DMS153 treated with DMSO at 0.1 percent for 48 hours (cell line): ENCODE data around the gene RALGPS2.
"Not testable (repeated sequence)": the region's sequence is repeated elsewhere in the genome, so short reads cannot be mapped to it uniquely, and the experiment has no call there.

Experiments used
- DNase-seq: peaks from one replicate; lab custom pipeline; 2025; ENCODE audit not compliant: unreplicated experiment; lab: John Stamatoyannopoulos, UW

RALGPS2 gene

DNA sequence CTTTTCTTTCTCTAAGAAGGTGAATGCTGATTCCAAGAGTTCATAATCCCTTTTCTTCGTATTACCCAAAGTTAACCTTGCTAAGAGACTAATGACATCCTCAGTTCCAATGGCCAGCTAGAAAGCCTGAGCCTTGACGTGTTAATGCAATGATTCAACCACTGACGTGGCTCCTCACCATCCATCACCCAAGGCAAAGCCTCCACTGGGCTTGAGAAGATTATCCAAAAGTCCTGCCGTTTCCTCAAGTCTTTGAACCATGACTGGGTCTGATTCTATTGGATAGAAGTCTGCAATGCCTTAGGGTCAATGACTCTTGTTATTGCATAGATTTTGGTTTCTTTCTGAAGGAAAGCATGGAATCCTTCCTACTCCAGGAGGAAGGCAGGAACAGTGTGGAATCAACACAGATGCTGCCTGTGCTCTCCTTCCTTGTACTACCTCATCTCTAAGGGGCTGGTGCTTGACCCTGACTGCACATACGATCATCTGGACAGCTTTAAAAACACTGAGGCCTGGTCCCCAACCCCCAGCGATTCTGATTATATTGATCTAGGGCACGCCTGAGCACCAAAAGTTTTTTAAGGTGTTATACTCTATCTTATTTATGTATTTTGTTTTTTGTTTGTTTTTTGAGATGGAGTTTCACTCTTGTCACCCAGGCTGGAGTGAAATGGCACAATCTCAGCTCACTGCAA is 215.2 kb downstream of the RALGPS2 start:
- no peak for DNase-seq

DNA sequence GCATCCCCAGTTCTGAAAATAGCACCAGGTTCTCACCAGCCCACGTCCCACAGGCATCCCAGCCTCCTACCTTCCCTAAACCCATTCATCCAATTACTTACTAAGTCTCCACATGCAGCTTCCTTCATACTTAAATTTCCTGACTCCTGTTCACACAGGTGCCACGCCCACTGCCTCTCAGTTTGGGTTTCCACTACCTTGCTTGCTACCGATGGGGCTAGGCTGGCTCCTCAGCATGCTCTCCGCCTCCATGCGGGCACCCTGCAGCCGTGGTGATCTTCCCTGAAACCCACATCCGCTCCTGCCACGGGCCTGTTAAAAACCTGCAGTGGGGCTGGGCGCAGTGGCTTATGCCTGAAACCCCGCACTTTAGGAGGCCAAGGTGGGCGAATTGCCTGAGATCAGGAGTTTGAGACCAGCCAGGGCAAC is 216.2 kb downstream of the RALGPS2 start:
- DNase-seq: no peak

DNA sequence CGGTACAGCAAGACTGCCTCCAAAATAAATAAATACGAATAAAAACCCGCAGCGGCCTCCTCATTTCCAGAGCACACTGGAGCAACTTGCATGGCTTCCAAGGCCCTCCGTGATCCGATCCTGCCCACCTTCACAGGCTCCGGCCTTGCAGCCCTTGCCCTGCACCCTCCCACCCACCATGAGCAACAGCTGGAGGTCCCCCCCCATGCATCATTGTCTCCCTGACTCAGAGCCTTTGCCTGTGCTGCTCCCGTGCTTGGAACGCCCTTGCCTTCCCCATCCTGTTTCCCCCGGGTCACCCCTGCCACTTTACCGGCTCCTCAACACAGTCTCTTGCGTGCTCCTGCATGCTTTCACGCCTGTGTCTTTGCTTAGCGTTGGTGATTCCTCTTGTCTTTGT is 216.8 kb downstream of the RALGPS2 start:
- DNase-seq: no peak

DNA sequence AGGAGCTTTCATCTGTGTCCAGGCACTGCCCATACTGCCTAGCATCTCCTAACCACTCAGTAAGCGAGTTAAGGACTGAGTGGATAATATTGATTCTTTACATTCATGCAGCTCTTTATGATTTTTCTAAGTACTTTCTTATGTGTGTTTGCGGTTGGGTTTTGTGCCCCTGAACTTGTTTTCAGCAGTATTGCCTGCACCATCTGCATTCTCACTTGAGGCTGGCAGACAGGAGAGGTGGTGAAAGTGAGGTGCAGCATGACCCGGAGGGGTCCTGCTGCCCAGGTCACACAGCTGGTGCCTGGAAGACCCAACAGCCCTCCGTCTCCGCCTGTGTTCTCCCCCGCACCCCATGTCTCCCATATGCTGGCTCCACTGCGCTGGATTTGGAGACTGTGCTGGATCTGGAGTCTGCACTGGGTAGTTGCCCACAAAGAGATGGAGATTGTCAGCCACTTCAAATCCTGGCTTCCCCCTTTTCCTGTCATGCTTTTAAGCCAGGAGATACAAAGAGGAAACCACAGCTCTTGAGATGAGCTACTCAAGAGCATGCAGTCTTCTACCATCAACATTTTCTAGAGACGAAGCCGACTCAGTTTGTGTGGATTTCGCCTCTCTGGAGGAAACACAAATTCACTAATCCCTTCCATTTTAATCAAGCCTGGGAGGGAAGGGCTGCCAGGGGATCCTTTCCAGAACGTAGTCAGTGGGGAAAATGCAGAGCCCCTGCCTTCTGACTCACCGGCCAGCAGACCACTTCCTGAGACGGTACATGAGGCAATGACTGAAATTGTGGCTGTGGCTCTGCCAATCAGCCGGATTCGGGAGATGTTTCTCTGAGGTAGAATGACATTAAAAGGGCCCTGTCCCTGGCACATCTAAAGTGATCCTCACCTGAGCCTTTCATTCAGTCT is 217.5 kb downstream of the RALGPS2 start:
- DNase-seq: no peak

DNA sequence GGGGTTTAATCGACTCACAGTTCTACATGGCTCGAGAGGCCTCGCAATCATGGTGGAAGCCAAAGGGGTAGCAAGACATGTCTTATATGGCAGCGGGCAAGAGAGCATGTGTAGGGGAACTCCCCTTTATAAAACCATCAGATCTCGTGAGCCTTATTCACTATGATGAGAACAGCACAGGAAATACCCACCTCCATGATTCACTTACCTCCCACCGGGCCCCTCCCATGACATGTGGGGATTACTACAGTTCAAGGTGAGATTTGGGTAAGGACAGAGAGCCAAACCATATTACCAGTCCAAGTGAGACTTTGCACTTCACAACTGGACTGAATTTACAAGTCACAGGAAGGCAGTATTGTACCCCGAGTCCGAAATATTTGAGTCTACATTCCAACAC is 219.7 kb downstream of the RALGPS2 start:
- DNase-seq: no peak

DNA sequence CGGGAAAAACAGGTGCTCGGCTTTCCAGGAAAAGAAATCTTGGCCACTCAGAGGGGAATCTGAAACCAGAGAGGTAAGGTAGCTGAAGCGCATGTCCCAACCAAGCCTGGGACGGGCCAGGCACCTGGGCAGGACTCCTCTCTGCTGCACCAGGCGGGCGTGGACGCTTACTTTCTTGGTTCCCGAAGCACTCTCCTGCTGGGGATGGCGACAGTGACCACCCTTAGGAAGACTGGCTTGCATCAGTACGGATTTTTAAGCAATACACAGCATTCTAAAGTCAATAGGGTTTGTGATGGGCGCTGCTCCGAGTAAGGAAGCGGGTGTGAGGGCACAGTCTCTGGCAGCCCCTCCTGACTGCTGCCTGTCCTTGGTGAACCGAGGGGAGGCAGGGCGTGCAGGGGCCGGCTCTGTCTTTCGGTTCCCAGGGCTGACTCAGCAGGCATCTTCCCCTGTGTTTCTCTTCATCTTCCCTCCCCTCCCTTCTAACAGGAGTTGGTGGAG is 220.8 kb downstream of the RALGPS2 start:
- no peak for DNase-seq

DNA sequence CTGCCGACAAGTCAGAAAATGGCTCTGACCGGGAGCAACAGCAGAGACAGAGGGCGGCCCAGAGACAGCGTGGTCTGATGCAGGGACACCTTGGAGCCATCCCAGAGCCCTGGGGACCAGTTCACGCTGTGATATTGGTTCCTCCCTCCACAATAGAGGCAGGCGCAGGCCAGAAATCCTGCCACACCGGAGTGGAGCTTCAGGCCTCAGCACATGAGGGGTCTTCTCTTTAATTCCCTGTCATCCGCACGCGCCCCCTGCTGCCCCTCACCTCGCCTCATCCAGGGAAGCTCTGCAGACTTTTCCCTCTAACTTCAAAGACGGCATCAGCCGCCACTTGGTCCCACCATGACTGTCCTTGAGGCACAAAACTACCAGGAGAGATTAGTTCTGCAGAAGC is 221.4 kb downstream of the RALGPS2 start:
- DNase-seq: no peak

DNA sequence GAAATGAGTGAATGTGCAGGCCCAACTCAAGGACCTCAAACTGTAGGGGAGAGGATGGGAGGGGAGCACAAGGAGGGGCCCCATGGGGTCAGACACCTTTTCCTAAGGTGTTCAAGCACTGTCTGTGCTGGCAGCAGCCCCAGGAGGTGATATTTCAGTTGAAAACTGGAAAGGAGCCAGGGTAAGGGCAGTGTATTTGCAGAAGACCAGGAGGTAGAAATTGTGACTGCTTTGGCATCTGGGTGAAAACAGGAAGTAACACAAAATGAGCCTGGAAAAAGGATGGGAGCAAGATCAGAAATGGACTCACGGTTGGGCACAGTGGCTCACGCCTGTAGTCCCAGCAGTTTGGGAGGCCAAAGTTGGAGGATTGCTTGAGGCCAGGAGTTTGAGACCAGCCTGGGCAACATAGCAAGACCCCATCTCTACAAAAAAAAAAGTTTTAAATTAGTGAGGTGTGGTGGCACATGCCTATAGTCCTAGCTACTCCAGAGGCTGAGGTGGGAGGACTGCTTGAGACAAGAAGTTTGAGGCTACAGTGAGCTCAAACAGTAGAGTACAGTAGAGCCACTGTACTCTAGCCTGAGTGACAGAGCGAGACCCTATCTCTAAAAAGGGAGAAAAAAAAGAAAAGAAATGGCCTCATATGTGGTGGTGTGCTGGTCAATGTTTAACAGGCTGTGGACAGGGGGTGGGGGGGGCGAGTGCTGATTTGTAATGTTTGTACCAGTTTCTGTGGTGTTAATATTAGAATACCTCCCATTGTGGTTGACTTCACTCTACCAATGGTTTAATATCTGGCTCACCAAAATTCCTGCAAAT is 222.0 kb downstream of the RALGPS2 start:
- DNase-seq: no peak

DNA sequence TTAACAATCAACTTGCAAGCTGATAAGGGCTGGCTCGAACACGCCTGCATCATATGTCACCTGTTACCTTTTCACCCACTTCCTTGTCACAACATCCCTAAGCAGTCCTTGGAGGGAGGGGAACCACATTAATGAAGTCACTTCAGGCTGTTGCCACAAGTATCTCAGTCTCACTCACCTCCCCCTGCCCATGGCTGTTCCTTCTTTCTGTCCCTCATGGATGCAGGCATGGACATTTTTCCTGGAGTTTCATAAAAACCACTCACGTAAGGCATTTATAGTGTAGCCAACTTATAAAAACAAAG is 222.6 kb downstream of the RALGPS2 start:
- DNase-seq: no peak

DNA sequence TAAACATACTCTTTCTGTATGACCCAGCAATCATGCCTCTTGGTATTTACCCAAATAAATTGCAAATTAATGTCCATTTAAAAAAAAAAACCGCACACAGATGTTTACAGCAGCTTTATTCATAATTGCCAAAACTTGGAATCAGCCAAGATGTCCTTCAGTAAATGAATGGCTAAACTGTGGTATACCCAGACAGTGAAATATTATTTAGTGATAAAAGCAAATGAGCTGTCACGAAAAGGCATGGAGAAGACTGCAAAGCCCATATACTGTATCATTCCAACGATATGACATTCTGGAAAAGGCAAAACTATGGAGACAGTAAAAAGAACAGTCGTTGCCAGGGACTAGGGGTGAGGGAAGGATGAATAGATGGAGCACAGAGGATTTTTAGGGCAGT is 223.6 kb downstream of the RALGPS2 start:
- no peak for DNase-seq

DNA sequence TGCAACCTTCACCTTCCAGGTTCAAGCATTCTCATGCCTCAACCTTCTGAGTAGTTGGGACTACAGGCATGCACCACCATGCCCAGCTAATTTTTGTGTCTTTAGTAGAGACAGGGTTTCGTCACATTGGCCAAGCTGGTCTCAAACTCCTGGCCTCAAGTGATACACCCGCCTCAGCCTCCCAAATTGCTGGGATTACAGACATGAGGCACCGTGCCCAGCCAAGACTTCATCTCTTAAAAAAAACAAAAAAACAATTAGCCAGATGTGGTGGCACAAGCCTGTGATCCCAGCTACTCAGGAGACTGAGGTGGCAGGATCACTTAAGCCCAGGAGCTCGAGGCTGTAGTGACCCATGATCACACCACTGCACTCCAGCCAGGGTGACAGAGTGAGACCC is 224.8 kb downstream of the RALGPS2 start:
- DNase-seq: not testable (repeated sequence)

DNA sequence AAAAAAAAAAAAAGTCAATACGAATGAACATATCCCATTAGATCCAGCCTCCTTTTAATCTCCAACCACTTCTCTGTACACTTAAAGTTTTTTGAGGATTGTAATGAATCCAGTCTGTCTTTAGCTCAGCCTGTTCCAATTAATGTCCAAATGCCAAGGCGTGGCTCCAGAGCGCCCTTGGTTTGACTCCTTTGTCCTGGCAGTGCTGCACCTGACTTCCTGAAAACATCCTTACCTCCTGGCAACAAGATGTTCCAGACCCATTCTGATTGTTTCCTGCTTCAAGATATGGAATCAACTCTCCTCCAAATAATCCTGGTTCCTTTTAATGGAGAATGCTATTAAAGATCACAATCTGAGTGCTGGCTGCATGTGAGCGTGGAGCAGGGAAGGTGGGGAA is 226.6 kb downstream of the RALGPS2 start:
- no peak for DNase-seq

DNA sequence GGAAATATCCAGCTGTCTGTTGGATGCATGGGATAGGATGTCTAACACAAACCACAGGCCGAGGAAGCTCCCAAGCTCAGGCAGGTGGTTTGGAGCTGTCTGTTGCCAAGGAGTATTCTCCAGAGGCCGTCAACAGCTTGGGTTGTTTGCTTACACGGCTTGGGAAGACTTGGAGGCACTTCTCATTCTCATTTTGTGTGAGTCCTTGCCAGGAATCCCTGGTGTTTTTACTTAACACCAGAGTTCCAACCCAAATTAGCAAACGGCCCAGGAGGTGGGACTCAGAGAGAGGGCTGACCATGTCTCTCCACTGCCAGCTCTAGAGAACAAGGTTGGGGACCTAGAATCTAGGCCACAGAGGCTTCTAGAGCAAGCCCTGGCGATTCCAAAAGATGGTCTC is 228.0 kb downstream of the RALGPS2 start:
- no peak for DNase-seq

DNA sequence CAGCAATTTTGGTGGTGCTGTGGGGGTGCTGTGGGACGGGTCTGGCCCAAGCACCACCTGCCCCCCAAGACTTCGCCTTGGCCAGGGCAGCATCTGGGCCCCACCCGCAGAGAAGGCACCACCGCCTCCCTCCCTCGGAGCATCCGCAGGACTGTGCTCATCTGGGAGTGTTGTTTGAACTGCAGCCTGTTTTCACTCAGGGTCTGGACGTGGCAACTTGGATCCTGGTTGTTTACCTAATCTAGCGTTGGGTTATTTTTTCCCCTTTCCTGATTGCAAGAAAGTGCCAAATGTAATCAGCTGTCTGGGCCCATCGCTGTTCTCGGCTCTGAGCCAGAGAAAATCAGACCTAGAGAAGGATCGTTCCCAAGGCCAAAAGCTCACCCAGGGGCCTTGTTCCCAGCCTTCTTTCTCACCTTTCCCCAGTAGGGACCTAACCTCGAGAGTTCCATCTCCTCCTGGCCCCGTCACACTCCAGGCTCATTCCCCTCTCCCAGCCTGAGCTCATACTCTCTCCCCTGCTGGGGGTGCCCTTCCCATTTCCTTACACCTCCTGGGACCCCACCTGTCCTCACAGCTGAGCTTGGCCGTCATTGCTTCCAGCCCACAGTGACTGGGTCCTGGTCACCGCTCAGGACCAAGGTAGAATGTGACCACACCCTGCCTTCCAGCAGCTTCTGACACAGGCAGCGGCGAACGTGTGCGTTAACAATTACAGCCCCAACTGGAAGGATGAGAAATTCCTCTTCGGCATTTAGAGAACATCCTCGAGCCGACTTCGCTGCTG is 228.7 kb downstream of the RALGPS2 start:
- DNase-seq: no peak

DNA sequence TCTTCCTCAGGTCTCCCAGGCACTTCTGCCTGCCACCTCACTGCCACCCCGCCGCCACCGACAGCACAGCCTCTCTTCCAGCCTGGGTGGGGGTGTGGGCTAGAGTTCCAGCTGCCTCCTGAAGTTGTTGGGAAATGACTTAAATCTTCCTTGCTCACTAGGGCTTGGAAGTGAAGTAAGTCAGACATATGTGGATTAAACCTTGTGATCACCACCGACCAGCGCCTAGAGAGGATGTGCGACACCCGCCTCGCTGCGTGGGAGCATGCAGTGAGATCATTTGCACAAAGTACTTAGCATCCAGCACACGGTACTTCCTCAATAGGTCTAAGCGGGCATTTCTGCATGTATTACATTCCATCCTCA is 229.3 kb downstream of the RALGPS2 start:
- DNase-seq: no peak

DNA sequence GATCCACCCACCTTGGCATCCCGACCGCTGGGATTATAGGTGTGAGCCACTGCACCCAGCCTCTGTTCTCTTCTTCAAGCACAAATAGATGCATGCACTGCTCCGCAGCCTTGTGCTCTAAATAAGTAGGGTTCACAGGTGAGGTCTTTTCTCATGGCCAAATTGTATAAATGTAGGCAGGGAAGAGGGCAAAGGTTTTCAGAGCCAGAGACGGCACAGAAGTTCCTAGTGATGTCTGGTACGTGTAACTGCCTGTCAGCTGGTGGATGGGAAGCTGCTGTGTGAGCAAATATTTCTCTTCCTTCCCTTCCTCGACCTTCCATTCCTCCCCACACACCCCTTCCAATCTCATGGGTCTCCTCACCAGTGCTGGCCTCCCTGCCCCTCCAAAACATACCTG is 229.9 kb downstream of the RALGPS2 start:
- DNase-seq: no peak

DNA sequence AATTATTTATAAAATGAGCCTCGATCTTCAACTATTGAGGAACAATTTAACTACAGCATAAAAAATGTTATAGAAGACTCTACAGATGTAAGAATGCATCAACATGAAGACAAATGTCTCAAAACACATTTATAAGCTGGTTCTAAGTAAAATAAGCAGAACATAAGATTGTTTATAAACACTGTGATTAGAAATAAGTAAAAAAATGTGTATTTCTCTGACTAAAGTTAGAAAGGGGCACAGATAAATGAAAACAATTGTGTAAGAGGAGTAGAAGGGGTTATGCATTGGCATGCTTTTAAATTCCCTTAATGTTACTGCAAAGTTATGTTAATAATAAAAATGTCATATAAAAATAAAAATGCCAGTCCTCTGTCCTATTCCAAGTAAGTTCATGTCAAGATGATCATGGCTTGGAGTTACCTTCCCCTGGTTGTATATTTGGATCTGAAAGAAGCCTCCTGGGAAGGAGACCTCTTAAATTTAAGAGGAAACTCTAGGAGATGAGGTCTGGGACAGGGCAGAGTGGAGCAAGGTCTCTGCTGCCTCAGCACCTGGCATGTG is 230.4 kb downstream of the RALGPS2 start:
- no peak for DNase-seq

DNA sequence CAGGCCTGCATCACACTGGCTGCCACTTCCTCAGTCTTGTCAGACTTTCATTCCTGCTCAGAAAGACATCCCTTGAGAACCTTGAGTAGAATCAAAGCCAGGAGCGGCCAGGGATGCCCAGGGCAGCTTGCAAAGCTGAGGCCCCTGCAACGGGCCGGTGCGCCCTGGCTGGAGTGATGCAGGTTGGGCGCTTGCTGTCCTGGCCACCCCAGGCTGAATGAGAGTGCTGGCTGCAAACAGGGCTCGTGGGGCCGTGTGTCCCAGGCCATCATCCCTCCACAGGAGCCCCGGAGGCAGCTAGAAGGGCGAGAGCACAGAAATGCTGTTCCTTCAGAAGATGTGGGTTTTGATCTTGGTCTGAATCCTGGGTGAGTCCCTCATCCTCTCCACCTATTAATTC is 233.4 kb downstream of the RALGPS2 start:
- no peak for DNase-seq

DNA sequence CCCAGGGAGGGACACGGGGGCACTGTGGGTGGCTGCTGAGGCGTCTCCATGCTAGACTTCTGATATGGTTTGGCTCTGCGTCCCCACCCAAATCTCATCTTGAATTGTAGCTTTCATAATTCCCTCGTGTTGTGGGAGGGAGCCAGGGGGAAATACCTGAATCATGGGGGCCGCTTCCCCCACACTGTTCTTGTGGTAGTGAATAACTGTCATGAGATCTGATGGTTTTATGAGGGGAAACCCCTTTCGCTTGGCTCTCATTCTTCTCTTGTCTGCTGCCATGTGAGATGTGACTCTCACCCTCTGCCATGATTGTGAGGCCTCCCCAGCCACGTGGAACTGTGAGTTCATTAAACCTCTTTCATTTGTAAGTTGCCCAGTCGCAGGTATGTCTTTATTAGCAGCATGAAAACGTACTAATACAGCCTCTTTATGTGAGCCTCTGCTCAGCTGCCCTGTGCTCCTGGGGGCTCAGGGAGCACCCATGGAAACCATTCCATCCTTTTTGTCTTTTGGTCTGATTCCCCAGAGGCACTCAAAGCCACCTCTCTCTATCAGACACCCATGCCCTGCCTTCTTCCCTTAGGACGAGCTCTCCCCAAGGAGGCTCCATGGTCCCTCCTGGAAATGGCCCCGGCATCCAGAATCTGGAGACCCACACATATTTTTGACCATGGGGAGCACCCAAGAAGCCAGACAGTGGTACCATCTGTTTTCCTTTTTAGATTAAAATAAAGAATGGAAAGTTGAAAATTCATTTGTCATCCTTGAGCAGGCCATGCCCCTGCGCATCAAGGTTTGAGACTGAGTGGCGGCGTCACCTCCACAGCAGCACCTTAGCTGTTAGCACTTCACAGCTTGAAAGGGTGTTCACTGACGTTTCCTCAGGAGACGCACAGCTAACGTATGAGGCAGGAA is 234.8 kb downstream of the RALGPS2 start:
- no peak for DNase-seq
